ENCODE data around the gene MRPL50.

Gene MRPL50

DNA sequence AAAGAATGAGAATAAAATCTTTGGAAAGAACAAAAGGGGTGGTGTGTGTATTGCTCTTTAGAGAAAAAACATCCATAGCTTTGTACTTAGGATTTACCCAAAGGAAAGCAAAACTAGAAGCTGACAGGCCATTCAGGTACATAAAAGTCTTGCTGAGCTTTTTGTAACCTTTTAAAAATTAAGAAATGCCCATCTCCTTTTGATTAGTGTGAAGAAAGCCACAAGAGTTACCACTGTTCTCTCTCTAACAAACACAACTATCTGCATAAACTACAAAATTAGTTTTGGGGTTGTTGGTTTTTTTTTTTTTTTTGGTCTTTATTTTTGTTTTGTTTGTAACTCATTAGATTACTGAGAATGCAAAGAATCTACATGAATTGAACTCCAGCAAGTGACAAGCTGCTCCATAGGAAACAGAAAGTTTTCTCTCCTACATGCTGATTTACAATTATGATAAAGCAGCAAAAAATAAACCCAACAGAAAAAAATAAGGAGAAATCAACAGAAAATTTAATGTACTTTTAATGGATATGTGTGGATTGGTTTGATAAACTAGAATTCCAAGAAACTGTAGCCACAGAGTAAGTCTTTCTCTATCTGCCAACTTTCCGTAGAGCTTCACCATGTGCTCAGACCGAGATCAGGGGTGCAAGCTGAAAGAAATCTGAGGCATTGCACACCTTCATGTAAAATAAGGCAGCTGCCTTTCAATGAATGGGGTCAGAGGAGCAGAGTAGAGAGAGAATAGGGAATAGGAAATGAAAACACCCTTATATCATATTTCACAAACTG is 25.9 kb downstream of the MRPL50 start:
- DNase-seq: no peak

DNA sequence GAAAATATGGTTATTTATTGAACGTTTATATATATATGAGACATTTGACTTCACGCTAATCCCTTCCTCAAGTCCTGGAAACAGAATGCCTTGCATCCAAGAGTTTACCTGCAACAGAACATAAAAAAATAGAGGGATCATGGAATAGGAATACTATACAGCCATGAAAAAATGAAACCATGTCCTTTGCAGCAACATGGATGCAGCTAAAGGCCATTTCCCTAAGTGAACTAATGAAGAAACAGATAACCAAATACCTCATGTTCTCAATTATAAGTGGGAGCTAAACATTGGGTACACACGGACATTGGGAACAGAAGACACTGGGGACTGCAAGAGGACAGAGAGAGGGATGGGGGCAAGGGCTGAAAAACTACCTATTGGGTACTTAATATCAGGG is 26.6 kb downstream of the MRPL50 start:
- DNase-seq: no peak

DNA sequence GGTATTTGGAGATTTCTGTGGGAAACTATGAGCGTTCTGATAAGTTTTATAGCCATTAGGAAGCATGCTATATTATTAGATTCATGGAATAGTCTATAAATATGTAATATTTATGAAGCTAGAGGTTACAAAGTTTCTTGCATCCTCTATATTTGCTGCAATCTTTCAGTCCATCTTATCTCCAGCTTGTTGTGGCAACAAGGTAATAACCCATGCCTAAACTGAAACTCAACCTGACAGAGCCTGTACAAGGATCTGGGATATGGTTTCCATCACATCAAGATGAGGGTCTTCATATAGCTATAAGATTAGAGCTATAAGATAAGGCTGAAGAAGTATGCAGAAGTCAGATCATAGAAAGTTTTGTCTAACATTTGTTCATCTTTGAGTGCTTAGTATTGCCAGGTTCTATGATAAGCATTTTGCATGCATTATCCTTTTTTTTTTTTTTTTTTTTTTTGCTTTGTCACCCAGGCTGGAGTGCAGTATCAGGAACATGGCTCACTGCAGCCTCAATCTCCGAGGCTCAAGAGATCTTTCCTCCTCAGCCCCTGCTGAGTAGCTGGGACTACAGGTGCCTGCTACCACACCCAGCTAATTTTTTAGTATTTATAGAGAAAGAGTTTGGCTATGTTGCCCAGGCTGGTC is 28.4 kb downstream of the MRPL50 start:
- no peak for DNase-seq

DNA sequence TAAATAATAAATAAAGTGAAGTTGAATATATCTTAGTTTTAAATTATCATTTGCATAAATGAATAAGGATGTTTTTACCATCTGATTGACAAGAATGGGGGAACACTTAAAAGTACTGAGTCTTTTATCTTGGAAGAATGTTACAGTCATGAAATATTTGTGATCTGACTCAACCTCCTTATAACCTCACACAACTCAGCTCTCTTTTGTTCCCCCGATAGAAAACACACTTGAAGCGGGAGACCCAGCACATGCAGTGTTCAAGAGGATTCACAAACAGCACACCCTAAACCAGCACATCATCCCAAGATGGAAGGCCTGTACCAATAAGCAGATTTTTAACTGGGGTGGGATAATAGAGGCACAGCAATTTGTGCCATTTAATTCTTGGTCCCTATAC is 29.1 kb downstream of the MRPL50 start:
- no peak for DNase-seq

DNA sequence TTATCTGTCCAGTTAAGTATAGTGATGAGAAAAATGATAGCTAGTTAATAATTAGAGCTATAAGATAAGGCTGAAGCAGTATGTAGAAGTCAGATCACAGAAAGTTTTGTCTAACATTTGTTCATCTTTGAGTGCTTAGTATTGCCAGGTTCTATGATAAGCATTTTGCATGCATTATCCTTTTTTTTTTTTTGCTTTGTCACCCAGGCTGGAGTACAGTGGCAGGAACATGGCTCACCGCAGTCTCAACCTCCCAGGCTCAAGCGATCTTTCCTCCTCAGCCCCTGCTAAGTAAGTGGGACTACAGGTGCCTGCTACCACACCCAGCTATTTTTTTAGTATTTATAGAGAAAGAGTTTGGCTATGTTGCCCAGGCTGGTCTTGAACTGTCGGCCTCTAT is 31.1 kb downstream of the MRPL50 start:
- no peak for DNase-seq

DNA sequence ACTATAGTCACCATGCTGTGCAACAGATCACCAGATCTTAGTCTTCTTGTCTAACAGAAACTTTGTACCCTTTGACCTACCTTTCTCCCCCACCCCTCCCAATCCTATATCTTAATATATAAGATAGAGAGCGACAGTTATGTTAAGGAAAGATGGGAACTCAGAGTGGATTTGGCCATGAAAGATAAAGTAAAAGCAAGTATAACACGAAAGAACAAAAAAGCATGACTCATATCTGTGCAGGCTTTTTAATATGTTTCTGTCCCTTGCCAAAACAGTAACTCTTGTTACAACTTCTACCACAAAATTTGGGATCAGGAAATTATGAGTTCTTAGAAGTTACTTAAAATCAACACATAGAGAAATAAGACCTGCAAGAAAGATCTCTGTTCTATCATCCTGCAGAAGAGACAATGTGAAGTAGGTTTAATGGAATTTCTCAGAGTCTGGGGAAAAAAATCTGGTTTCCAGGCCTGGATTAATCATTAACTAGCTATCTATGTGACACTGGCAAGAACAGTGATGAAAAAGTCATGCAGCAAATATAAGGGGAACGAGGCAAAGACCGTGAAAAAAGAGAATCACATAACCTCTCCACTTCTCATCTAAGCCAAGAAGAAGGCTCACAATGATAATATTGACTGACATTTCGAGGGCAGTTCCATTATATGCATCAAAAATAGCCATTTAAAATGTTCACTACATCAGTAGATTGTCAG is 32.2 kb downstream of the MRPL50 start:
- no peak for DNase-seq

DNA sequence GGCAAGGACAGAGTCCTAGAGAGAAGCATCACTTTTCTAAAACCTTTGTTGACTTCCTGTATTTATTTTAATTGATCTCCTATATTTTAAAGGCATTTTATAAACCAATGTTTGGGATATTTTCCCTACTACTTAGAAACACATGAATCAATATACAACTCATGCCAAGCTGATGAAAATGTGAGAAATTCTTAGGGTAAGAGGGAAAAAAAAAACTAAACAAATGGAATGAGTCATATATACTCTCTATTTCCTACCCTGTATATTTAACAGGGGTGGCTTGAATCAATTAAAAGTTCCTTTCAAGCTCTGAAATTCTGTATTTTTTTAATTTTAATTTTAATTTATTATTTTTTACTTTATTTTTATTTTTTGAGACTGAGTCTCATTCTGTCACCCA is 33.2 kb downstream of the MRPL50 start:
- no peak for DNase-seq

DNA sequence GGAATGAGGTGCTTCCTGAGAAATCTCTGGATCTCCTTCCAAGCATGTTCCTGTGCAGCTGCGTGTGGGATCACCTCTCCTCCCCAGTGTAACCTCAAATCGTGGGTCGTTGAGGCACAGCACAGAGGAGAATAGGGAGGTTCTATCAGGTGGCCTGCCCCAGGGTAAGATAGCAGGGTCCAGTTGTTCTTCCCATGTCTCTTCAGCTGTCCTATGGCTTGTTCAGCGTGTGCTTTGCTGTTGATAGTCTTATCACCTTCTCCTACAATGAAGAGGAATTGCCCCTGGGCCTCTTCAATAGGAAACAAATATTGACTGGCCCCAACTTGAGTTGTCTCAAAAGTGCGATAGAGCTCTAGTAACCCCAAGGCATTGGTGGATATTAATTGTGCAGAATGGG is 36.0 kb downstream of the MRPL50 start:
- no peak for DNase-seq

DNA sequence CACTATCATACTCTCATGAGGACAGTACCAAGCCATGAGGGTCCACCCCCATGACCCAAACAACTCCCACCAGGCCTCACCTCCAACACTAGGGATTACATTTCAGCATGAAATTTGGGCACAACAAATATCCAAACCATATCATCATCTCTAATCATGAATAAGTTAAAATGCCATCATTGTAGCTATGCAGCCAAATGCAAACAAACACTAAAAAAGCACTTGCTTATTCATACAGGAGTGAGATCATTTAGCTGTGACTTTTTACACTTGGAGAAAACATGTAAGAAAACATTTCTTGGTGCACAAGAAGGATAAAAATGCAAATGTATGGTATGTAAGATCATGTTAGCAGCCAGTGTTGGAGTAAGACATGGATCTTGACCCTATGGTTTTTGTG is 37.8 kb downstream of the MRPL50 start:
- no peak for DNase-seq

DNA sequence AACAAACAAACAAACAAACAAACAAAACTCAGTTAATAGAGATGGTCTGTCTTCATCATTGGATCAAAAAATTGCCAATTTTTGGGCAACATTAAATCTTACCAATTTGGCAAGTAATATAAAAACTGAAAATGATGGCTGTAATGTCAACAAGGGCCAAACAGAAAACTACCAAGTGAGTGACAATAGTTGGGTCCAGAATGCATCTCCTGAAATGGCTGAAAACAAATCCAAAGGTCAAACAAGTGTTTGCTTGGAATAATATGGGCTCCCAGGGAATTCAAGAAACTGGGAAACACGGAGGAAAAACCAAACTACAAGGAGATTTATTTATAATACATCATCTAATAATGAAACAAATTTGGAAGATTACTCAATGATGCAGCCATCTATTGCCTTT is 38.7 kb downstream of the MRPL50 start:
- DNase-seq: no peak

DNA sequence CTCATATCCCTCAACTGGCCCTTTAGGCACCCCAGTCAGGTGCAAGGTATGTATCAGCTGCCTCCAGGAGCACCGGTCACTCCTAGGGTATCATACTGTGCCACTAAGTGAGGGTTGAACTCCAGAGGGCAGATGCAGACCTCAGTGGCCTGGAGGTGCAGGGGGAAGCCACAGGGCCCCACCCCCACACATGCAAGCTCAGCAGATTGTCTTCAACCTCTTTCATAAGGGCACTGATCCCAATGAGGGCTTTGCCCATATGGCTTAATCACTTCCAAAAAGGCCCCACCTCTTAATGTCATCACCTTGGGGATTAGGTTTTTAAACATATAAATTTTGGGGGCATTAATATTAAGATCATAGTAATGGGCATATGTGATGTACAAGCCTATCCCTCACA is 41.8 kb downstream of the MRPL50 start:
- DNase-seq: no peak

DNA sequence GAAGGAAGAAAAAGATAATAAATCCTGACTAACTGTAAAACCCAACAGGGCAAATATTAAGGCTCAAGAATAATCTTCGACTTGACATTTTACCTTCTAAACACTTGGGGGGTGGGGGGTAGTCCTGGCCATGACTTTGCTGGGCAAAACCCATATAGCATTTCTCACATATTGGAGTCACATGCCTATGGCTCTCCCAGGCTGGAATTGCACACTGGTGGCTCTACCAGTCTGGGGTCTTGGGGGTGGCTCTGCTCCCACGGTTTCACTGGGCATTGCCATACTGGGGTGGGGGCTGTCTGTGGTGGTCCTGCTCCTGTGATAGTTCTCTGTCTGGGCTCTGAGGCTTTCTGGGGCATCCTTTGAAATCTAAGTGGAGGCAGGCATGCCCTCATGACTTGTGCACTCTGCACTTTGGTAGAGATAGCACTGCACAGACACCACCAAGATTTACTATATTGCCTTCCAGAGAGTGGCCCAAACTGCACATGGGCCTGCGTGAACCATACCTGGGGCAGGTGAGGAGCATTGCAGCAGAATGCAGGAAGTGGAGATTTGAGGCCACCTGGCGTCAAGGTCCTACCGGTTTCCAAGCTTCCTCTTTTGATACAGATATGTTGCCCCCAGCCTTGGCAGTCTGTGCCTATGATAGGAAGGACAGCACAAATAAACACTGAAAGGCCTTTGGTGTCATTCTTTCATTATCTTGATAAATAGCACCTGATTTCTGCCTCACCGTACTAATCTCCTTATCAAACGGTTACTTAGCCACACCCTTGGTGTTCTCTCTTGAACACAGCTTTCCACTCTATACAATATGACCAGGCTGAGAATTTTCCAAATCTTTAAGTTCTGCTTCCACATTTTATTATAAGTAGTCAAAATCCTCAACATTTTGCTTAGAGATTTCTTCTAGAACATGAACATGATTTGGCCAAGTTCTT is 43.4 kb downstream of the MRPL50 start:
- no peak for DNase-seq

DNA sequence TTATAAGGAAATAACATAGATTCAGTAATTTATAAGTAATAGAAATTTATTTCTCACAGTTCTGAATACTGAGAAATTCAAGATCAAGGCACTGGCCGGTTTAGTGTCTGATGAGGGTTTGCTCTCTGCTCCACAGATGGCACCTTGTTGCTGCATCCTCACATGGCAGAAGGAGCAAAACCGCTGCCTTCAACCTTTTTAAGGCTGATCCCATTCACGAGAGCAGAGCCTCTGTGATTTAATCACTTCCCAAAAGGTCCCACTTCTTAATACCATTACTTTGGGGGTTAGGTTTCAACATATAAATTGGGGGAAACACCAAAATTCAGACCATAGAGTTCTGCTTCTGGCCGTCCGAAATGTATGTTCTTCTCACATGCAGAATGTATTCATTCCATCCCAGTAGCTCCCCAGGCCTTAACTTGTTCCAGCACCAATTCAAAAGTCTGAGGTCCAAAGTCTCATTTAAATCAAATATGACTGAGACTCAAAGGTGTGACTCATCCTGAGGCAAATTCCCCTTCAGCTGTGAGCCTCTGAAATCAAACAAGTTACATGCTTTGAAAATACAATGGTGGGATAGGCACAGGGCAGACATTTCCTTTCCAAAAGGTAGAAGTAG is 44.2 kb downstream of the MRPL50 start:
- no peak for DNase-seq

DNA sequence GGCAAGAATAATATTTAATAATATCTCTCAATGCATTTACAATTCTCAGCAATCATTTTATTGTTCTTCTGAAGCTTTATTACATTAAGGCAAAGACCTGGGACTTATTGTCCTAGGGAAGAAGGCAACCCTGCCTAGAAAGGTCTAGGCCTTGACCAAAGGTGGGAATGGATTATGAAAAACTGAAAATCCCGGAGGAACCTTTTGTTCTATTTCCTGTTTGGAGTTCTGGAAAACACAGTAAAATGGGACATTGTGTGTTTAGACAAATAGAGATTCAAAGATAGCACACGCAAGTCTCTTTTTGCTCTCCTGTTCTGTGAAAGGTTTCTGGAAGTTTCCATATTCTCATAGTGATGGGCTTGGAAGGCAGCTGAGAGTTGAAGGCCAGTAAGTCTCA is 44.7 kb downstream of the MRPL50 start:
- DNase-seq: no peak

DNA sequence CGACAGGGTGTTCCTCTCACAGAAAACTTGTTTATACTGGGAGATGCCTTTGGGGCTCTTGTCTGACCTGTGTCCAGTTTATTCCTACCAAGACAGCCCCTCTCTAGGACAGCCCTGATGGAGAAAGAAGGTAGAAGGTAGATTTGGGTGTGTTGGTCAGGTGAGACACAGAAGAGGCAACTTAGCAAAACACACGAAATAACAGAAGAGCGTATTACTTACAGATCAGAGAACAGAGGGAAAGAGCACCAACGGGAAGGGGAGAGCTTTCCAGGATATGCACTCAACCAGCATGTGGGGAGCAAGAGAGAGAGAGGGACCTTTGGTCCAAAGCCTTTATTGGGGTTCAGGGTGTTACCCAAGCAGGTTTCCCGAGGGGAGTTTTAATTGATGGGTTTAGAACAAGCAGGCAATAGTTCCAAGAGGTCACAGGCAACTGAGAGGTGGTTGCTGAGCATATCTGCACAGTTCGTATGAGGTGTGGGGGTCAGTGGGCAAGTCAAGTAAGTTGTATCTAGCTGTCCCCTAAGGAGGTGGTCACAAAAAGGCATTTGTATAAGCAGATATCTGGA is 45.4 kb downstream of the MRPL50 start:
- no peak for DNase-seq

DNA sequence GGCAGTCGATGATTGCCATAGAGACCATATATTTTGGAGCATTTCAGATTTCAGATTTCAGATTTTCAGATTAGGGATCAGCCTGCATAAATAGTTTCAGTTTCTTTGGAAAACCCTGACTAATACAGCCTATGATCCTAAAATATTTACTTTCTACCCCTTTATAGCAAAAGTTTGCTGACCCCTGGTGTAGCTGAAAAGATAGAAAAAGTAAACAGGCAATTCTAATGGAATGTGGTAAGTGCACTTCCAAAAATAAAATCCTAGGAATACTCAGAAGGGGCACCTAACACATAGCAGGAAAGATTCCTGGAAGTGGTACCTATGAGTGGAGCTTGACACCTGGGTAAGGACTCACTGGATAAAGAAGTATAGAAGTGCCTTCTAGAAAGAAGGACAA is 48.1 kb downstream of the MRPL50 start:
- no peak for DNase-seq

DNA sequence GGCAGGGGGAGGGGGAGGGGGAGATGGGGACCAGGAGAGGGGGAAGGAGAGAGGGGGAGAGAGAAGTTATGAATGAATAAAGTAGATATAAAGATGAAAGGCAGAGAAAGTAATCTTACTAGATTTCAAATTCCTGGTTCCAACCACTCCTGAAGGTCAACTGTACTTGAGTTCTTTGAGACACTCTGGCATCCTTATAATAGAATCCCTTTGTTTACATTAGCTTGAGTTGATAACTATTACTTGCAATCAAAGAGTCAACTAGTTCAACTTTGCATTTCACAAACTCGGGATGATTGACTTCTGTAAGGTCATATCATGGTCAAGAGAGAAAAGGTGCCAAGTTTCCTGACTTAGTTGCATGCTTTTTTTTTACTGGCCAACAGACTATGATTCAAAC is 55.8 kb downstream of the MRPL50 start:
- no peak for DNase-seq

DNA sequence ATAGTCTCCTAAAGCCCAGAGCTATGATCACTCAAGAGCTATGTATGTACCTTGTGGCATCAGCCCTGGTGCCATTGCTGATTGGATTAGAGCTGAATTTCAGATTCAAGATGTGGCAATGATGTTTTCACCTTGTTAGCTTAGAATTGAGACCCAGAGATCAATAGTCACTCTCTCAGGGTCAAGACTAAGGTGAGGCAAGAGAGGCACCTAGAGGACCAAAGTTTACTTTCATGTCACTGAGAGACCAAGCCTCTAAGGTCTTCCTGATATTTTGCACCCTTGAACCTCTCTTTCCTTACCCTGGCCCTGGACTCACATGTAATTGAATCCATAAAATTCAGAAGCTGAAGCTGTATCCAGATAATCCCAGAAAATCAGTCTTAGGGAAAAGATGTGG is 56.5 kb downstream of the MRPL50 start:
- DNase-seq: no peak
